ENCODE data around the gene WASF1. TPM values are rescaled to one million over a fixed set of nuclear protein-coding genes. Genes with fewer than 3 reads are reported as not detected.
A peak's percentile ranks its signal among the peaks of the same experiment; 100 is the strongest.

WASF1 gene
- polyA plus RNA-seq, 2 of the 4 experiments (the other 2 are of a cell fraction): 12.8 to 21.0 TPM

DNA sequence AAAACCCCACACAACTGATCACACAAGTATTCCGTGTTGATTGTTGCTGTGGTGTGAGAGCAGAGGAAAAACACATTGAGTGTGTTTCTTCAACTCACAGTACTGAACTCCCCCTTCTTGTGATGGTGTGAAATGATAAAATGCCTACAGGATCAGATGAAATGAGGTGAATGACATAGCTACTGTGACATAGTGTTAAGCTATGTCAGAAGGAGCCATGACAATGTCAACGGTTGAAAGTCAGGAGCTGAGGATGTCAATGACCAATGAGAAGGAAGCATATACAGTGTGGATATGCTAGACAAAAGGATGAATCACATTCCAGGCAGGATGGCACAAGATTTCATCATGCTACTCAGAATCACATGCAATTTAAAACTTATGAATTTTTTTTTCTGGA, 38.8 kb downstream of the WASF1 start:
- ChIA-PET CTCF (no interaction called here), POLR2A (no interaction called here)
- Histone ChIP-seq H3K4me3 (no peak overlapping the region), H3K27ac (peak overlapping the region; percentile 61 to 70; a peak in 5 of 6 replicates), H3K9me3 (no peaks in the 10 kb centered on the region; the same call in 2 of the 3 replicates), H3K4me1 (peaks cover 9% of the 10 kb centered on the region; the same call in 2 of the 3 replicates), H3K4me2 (no peak overlapping the region)
- TF ChIP-seq CEBPB (IDR thresholded peaks at IDR 0.05) (0 out of 4 replicates have a peak, but pooled peaks of 1 of the 2 experiments have one; percentile 18), POLR2A (IDR thresholded peaks at IDR 0.05; ENCODE audit: low read length) (no peak)
- ATAC-seq (peak in 1 of 2 experiments; percentile 89; a peak in 3 of 6 replicates), DNase-seq (ENCODE audit: low read depth in 1 of 2, low spot score in 1 of 2) (peak; percentile 1 to 36), FAIRE-seq (no peak)
- 55% methylated on average over 2 of the region's 2 CpGs for WGBS (ENCODE audit: missing lambda C conversion rate)

GRCh38 chr6:110139052-110139451, 40.4 kb downstream of the WASF1 start:
- Histone ChIP-seq H3K4me1 (peaks cover 9% of the 10 kb centered on the region; the same call in 2 of the 3 replicates), H3K4me2 (no peak overlapping the region), H3K4me3 (no peak overlapping the region), H3K27ac (no peak overlapping the region), H3K9me3 (no peaks in the 10 kb centered on the region; the same call in 2 of the 3 replicates)
- POLR2A ChIA-PET: no interaction called here
- no peak for ATAC-seq
- WGBS (ENCODE audit: missing lambda C conversion rate): 88% methylated on average over 6 of the region's 9 CpGs
- FAIRE-seq: no peak
- no peak for DNase-seq (ENCODE audit: low read depth in 1 of 2, low spot score in 1 of 2)
- no peak for TF ChIP-seq RCOR1 (IDR thresholded peaks at IDR 0.05; ENCODE audit: low read depth, low read length)
- TF ChIP-seq, protein P1, sequence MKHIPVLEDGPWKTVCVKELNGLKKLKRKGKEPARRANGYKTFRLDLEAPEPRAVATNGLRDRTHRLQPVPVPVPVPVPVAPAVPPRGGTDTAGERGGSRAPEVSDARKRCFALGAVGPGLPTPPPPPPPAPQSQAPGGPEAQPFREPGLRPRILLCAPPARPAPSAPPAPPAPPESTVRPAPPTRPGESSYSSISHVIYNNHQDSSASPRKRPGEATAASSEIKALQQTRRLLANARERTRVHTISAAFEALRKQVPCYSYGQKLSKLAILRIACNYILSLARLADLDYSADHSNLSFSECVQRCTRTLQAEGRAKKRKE (CRISPR knock-in tag; IDR thresholded peaks at IDR 0.05; ENCODE audit: low read depth): no peak
- no peak for TF ChIP-seq EP300 (IDR thresholded peaks at IDR 0.05)
- no peak for TF ChIP-seq ZNF302 (CRISPR knock-in tag; IDR thresholded peaks at IDR 0.05)
- no peak for TF ChIP-seq SMC3 (IDR thresholded peaks at IDR 0.05)
- TF ChIP-seq ZSCAN20 (CRISPR knock-in tag; IDR thresholded peaks at IDR 0.05): no peak
- TF ChIP-seq, protein P2, sequence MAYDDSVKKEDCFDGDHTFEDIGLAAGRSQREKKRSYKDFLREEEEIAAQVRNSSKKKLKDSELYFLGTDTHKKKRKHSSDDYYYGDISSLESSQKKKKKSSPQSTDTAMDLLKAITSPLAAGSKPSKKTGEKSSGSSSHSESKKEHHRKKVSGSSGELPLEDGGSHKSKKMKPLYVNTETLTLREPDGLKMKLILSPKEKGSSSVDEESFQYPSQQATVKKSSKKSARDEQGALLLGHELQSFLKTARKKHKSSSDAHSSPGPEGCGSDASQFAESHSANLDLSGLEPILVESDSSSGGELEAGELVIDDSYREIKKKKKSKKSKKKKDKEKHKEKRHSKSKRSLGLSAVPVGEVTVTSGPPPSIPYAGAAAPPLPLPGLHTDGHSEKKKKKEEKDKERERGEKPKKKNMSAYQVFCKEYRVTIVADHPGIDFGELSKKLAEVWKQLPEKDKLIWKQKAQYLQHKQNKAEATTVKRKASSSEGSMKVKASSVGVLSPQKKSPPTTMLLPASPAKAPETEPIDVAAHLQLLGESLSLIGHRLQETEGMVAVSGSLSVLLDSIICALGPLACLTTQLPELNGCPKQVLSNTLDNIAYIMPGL (CRISPR knock-in tag; IDR thresholded peaks at IDR 0.05; ENCODE audit: borderline replicate concordance): no peak
- no peak for TF ChIP-seq TFCP2L1 (CRISPR knock-in tag; IDR thresholded peaks at IDR 0.05)
- no peak for TF ChIP-seq HDAC2 (IDR thresholded peaks at IDR 0.05)
- TF ChIP-seq FOSB (CRISPR knock-in tag; IDR thresholded peaks at IDR 0.05): no peak
- TF ChIP-seq HEYL (CRISPR knock-in tag; IDR thresholded peaks at IDR 0.05): no peak
- no peak for TF ChIP-seq HOXB13 (CRISPR knock-in tag; IDR thresholded peaks at IDR 0.05; ENCODE audit: low read depth)
- TF ChIP-seq, protein P3, sequence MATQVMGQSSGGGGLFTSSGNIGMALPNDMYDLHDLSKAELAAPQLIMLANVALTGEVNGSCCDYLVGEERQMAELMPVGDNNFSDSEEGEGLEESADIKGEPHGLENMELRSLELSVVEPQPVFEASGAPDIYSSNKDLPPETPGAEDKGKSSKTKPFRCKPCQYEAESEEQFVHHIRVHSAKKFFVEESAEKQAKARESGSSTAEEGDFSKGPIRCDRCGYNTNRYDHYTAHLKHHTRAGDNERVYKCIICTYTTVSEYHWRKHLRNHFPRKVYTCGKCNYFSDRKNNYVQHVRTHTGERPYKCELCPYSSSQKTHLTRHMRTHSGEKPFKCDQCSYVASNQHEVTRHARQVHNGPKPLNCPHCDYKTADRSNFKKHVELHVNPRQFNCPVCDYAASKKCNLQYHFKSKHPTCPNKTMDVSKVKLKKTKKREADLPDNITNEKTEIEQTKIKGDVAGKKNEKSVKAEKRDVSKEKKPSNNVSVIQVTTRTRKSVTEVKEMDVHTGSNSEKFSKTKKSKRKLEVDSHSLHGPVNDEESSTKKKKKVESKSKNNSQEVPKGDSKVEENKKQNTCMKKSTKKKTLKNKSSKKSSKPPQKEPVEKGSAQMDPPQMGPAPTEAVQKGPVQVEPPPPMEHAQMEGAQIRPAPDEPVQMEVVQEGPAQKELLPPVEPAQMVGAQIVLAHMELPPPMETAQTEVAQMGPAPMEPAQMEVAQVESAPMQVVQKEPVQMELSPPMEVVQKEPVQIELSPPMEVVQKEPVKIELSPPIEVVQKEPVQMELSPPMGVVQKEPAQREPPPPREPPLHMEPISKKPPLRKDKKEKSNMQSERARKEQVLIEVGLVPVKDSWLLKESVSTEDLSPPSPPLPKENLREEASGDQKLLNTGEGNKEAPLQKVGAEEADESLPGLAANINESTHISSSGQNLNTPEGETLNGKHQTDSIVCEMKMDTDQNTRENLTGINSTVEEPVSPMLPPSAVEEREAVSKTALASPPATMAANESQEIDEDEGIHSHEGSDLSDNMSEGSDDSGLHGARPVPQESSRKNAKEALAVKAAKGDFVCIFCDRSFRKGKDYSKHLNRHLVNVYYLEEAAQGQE (IDR thresholded peaks at IDR 0.05): no peak
- no peak for TF ChIP-seq CHD4 (IDR thresholded peaks at IDR 0.05; ENCODE audit: borderline replicate concordance)
- TF ChIP-seq MAX (IDR thresholded peaks at IDR 0.05): no peak
- no peak for TF ChIP-seq NFE2L2 (conservative IDR thresholded peaks at IDR 0.05; ENCODE audit: low read length)
- TF ChIP-seq NPAS2 (CRISPR knock-in tag; IDR thresholded peaks at IDR 0.05; ENCODE audit: borderline replicate concordance): no peak
- no peak for TF ChIP-seq RARB (CRISPR knock-in tag; IDR thresholded peaks at IDR 0.05)
- CTCF ChIA-PET: no interaction called here

Measured in A549 (cell line).